Measurements from ENCODE around the gene DEPDC5. TPM values are rescaled to one million over a fixed set of nuclear protein-coding genes. Genes with fewer than 3 reads are reported as not detected.

The DEPDC5 gene
- total and polyA plus RNA-seq, 2 of the 8 experiments (the other 6 are each of a cell fraction or from before 2014, with no cell fraction given), result 18.3 to 26.5 TPM

GRCh38 chr22:31905356-31905755 lies 151.5 kb downstream of the DEPDC5 start (continued):
- TF ChIP-seq, protein P1, sequence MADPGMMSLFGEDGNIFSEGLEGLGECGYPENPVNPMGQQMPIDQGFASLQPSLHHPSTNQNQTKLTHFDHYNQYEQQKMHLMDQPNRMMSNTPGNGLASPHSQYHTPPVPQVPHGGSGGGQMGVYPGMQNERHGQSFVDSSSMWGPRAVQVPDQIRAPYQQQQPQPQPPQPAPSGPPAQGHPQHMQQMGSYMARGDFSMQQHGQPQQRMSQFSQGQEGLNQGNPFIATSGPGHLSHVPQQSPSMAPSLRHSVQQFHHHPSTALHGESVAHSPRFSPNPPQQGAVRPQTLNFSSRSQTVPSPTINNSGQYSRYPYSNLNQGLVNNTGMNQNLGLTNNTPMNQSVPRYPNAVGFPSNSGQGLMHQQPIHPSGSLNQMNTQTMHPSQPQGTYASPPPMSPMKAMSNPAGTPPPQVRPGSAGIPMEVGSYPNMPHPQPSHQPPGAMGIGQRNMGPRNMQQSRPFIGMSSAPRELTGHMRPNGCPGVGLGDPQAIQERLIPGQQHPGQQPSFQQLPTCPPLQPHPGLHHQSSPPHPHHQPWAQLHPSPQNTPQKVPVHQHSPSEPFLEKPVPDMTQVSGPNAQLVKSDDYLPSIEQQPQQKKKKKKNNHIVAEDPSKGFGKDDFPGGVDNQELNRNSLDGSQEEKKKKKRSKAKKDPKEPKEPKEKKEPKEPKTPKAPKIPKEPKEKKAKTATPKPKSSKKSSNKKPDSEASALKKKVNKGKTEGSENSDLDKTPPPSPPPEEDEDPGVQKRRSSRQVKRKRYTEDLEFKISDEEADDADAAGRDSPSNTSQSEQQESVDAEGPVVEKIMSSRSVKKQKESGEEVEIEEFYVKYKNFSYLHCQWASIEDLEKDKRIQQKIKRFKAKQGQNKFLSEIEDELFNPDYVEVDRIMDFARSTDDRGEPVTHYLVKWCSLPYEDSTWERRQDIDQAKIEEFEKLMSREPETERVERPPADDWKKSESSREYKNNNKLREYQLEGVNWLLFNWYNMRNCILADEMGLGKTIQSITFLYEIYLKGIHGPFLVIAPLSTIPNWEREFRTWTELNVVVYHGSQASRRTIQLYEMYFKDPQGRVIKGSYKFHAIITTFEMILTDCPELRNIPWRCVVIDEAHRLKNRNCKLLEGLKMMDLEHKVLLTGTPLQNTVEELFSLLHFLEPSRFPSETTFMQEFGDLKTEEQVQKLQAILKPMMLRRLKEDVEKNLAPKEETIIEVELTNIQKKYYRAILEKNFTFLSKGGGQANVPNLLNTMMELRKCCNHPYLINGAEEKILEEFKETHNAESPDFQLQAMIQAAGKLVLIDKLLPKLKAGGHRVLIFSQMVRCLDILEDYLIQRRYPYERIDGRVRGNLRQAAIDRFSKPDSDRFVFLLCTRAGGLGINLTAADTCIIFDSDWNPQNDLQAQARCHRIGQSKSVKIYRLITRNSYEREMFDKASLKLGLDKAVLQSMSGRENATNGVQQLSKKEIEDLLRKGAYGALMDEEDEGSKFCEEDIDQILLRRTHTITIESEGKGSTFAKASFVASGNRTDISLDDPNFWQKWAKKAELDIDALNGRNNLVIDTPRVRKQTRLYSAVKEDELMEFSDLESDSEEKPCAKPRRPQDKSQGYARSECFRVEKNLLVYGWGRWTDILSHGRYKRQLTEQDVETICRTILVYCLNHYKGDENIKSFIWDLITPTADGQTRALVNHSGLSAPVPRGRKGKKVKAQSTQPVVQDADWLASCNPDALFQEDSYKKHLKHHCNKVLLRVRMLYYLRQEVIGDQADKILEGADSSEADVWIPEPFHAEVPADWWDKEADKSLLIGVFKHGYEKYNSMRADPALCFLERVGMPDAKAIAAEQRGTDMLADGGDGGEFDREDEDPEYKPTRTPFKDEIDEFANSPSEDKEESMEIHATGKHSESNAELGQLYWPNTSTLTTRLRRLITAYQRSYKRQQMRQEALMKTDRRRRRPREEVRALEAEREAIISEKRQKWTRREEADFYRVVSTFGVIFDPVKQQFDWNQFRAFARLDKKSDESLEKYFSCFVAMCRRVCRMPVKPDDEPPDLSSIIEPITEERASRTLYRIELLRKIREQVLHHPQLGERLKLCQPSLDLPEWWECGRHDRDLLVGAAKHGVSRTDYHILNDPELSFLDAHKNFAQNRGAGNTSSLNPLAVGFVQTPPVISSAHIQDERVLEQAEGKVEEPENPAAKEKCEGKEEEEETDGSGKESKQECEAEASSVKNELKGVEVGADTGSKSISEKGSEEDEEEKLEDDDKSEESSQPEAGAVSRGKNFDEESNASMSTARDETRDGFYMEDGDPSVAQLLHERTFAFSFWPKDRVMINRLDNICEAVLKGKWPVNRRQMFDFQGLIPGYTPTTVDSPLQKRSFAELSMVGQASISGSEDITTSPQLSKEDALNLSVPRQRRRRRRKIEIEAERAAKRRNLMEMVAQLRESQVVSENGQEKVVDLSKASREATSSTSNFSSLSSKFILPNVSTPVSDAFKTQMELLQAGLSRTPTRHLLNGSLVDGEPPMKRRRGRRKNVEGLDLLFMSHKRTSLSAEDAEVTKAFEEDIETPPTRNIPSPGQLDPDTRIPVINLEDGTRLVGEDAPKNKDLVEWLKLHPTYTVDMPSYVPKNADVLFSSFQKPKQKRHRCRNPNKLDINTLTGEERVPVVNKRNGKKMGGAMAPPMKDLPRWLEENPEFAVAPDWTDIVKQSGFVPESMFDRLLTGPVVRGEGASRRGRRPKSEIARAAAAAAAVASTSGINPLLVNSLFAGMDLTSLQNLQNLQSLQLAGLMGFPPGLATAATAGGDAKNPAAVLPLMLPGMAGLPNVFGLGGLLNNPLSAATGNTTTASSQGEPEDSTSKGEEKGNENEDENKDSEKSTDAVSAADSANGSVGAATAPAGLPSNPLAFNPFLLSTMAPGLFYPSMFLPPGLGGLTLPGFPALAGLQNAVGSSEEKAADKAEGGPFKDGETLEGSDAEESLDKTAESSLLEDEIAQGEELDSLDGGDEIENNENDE (IDR thresholded peaks at IDR 0.05; ENCODE audit: insufficient replicate concordance, low read length), result no peak
- no peak for TF ChIP-seq MAFK (IDR thresholded peaks at IDR 0.05; ENCODE audit: low read depth, low read length)
- TF ChIP-seq TEAD4 (IDR thresholded peaks at IDR 0.05; ENCODE audit: low read depth, low read length), result no peak
- no peak for TF ChIP-seq PHF8 (conservative IDR thresholded peaks at IDR 0.05; ENCODE audit: low read depth, low read length)
- TF ChIP-seq CBX8 (IDR thresholded peaks at IDR 0.05; ENCODE audit: borderline replicate concordance, low read depth, low read length), result no peak
- no peak for TF ChIP-seq RAD21 (IDR thresholded peaks at IDR 0.05 in 1 of 2, conservative IDR thresholded peaks at IDR 0.05 in 1 of 2; ENCODE audit: low read depth in 2 of 2, low read length in 2 of 2)
- TF ChIP-seq TCF12 (IDR thresholded peaks at IDR 0.05; ENCODE audit: low read depth, low read length), result no peak
- no peak for TF ChIP-seq HDAC6 (IDR thresholded peaks at IDR 0.05; ENCODE audit: low read depth, low read length)
